Heart left ventricle (tissue), 13 donors: ENCODE measurements around the gene ST6GAL2.

Source experiments
- POLR2A ChIP-seq, 2 donors: fragments of 450-650 bp; IDR thresholded peaks; one replicate each; pipeline ENCODE4 v1.6.1; 2017; ENCODE audit warnings: antibody characterized with exemption in 2 of 2, mild to moderate bottlenecking in 2 of 2, moderate library complexity in 2 of 2
- TF ChIP-seq, protein P1 (sequence below), 12 donors: fragments of 200-600 bp; sonication (generic) in 4 of 12; IDR thresholded peaks; one replicate each; pipeline versions ENCODE4 v1.5.0 to v1.8.0; 2018 to 2022; ENCODE audit warnings: antibody characterized with exemption in 12 of 12, mild to moderate bottlenecking in 5 of 12
- donor health status: ischemic (EF 13 %, LVEDD 7.1; RV severe dilation, severe dysfunction).
- donor health status: DM: no; HTN: yes; CAD: no.
- donor health status: DM: no; HTN: no; CAD: no.
- donor health status: ischemic (EF 25% LVEDD 6.9; RV normal size, moderate dysfunction).
- donor health status: ischemic (EF 25% LVEDD 5.7; RV mildly dilated, moderate dysfunction).
- donor health status: ischemic (EF 35%, LVEDD 5.7; RV mildly dilated, moderate dysfunction).
- donor health status: nonischemic (EF 11% LVEDD 7.7; RV severe dilation, severe dysfunction).
- donor health status: DM: yes; HTN: yes; CAD: no.
- donor health status: PGD.
- donor health status: ischemic (EF 29% LVEDD 5.4; RV normal size, mild dysfunction).
- donor health status: nonischemic (EF 23%, LVEDD 6.1; RV moderate dilation, normal function).

DNA sequence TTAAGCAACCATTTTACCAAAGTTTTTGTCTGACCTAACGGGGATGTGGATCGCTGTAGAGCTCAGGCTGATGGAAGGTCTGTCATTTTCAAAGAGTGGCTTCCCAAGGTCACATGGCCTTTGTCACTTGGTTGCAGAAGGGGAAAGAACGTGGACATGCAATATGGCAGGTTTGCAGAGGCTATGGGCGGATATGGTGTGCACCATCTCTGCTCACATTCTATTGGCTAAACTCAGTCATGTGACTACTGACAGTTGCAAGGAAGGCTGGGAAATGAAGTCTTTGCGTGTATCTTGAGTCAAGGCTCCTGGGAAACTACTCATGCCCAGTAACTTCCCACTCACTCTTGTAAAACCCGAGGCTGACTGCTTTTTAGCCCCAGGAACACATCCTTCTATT is 96.8 kb downstream of the ST6GAL2 start:
- no peak for TF ChIP-seq POLR2A (IDR thresholded peaks at IDR 0.05)
- TF ChIP-seq, protein P1, sequence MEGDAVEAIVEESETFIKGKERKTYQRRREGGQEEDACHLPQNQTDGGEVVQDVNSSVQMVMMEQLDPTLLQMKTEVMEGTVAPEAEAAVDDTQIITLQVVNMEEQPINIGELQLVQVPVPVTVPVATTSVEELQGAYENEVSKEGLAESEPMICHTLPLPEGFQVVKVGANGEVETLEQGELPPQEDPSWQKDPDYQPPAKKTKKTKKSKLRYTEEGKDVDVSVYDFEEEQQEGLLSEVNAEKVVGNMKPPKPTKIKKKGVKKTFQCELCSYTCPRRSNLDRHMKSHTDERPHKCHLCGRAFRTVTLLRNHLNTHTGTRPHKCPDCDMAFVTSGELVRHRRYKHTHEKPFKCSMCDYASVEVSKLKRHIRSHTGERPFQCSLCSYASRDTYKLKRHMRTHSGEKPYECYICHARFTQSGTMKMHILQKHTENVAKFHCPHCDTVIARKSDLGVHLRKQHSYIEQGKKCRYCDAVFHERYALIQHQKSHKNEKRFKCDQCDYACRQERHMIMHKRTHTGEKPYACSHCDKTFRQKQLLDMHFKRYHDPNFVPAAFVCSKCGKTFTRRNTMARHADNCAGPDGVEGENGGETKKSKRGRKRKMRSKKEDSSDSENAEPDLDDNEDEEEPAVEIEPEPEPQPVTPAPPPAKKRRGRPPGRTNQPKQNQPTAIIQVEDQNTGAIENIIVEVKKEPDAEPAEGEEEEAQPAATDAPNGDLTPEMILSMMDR (IDR thresholded peaks at IDR 0.05), result no peak
